GM23338 (cell line): ENCODE data around the gene OSBPL3. TPM values are rescaled to one million over a fixed set of nuclear protein-coding genes. Genes with fewer than 3 reads are reported as not detected.

Experiments used
- ATAC-seq: fragments of 200-7000 bp; cut with Tn5 transposase; 3 replicates; pipeline ENCODE4 v1.9.1; 2020
- DNase-seq: peaks from one replicate; pipeline ENCODE4 v3.0.0-alpha.2; 2015; ENCODE audit warnings: low spot score
- H2AFZ ChIP-seq: fragments of 200-600 bp; sonication (generic); 2 replicates; pipeline ENCODE4 v1.8.0; 2016; ENCODE audit warnings: antibody characterized with exemption, mild to moderate bottlenecking, moderate library complexity
- H3F3A ChIP-seq: fragments of 200-600 bp; sonication (generic); replicated peaks from 2 replicates; pipeline ENCODE4 v1.8.0; 2017; ENCODE audit warnings: antibody characterized with exemption, mixed run types, low read depth
- H3K27ac ChIP-seq: fragments of 200-600 bp; sonication (generic); 2 replicates; pipeline ENCODE4 v1.6.1; 2016; ENCODE audit warnings: low read depth
- H3K27me3 ChIP-seq: fragments of 200-600 bp; sonication (generic); 2 replicates; pipeline ENCODE4 v1.8.0; 2016; ENCODE audit warnings: mild to moderate bottlenecking, mixed run types, moderate library complexity; ENCODE audit not compliant: insufficient read depth
- H3K36me3 ChIP-seq: fragments of 200-600 bp; sonication (generic); 2 replicates; pipeline ENCODE4 v1.8.0; 2016; ENCODE audit warnings: mild to moderate bottlenecking; ENCODE audit not compliant: insufficient read depth
- H3K4me1 ChIP-seq: fragments of 200-600 bp; sonication (generic); 2 replicates; pipeline ENCODE4 v1.8.0; 2016; ENCODE audit warnings: mild to moderate bottlenecking, moderate library complexity; ENCODE audit not compliant: insufficient read depth
- H3K4me2 ChIP-seq: fragments of 200-600 bp; sonication (generic); 2 replicates; pipeline ENCODE4 v1.7.1; 2017; ENCODE audit warnings: mixed run types
- H3K4me3 ChIP-seq: fragments of 200-600 bp; sonication (generic); 2 replicates; pipeline ENCODE4 v1.6.1; 2016; ENCODE audit warnings: mixed run types
- H3K79me2 ChIP-seq: fragments of 200-600 bp; sonication (generic); replicated peaks from 2 replicates; pipeline ENCODE4 v1.8.0; 2017; ENCODE audit warnings: mild to moderate bottlenecking; ENCODE audit not compliant: insufficient read depth
- H3K9me2 ChIP-seq: fragments of 200-600 bp; sonication (generic); 2 replicates; pipeline ENCODE4 v1.8.0; 2017; ENCODE audit not compliant: insufficient read depth
- H4K20me1 ChIP-seq: fragments of 200-600 bp; sonication (generic); replicated peaks from 2 replicates; pipeline ENCODE4 v1.8.0; 2017; ENCODE audit warnings: mild to moderate bottlenecking; ENCODE audit not compliant: insufficient read depth
- H3K27ac Mint-ChIP-seq: 2 replicates; pipeline ENCODE4 v1.8.0; 2020; ENCODE audit warnings: inconsistent platforms, mild to moderate bottlenecking, moderate library complexity, mixed read lengths
- H3K27me3 Mint-ChIP-seq: 3 replicates; pipeline ENCODE4 v1.8.0; 2022; ENCODE audit warnings: low read depth, mild to moderate bottlenecking, moderate library complexity, mixed read lengths, inconsistent platforms; ENCODE audit not compliant: insufficient read depth, poor library complexity
- H3K36me3 Mint-ChIP-seq: 3 replicates; pipeline ENCODE4 v1.8.0; 2021; ENCODE audit warnings: low read depth, mild to moderate bottlenecking, inconsistent platforms, moderate library complexity, mixed read lengths
- H3K4me1 Mint-ChIP-seq: 3 replicates; pipeline ENCODE4 v1.8.0; 2020; ENCODE audit warnings: mild to moderate bottlenecking, inconsistent platforms, mixed read lengths
- H3K4me3 Mint-ChIP-seq: 3 replicates; pipeline ENCODE4 v1.8.0; 2021; ENCODE audit warnings: moderate library complexity, mild to moderate bottlenecking, inconsistent platforms, mixed read lengths
- H3K9me3 Mint-ChIP-seq: 3 replicates; pipeline ENCODE4 v1.8.0; 2020; ENCODE audit warnings: moderate library complexity, mild to moderate bottlenecking, inconsistent platforms, mixed read lengths
- CREB1 ChIP-seq: fragments of 250-450 bp; sonication (Bioruptor Pico); IDR thresholded peaks from 2 replicates; pipeline ENCODE4 v1.5.0; 2020; ENCODE audit warnings: low read depth, mild to moderate bottlenecking, moderate library complexity
- CTCF ChIP-seq, 2 experiments: fragments of 200-600 bp in 1 of 2; sonication (generic) in 1 of 2; conservative IDR thresholded peaks; 2 replicates each; pipeline versions ENCODE4 v1.5.1 to v1.6.1; 2016 to 2017; ENCODE audit warnings: antibody characterized with exemption in 2 of 2, low read depth in 2 of 2, mild to moderate bottlenecking in 2 of 2, moderate library complexity in 1 of 2
- EZH2 ChIP-seq: fragments of 200-600 bp; sonication (generic); IDR thresholded peaks from one replicate; pipeline ENCODE4 v1.8.0; 2017; ENCODE audit warnings: antibody characterized with exemption, mild to moderate bottlenecking, low read depth; ENCODE audit not compliant: unreplicated experiment
- EZH2phosphoT487 ChIP-seq: fragments of 200-600 bp; sonication (generic); IDR thresholded peaks from one replicate; pipeline ENCODE4 v1.8.1; 2018; ENCODE audit warnings: antibody characterized with exemption; ENCODE audit not compliant: unreplicated experiment
- JUNB ChIP-seq: IDR thresholded peaks from one replicate; pipeline ENCODE4 v1.6.1; 2016; ENCODE audit warnings: antibody characterized with exemption; ENCODE audit not compliant: unreplicated experiment
- NANOG ChIP-seq: IDR thresholded peaks from 2 replicates; pipeline ENCODE4 v1.6.1; 2016; ENCODE audit warnings: antibody characterized with exemption, borderline replicate concordance
- POLR2AphosphoS5 ChIP-seq: IDR thresholded peaks from 2 replicates; pipeline ENCODE4 v1.6.1; 2016; ENCODE audit warnings: antibody characterized with exemption, low read depth
- STAT1 ChIP-seq: IDR thresholded peaks from one replicate; pipeline ENCODE4 v1.6.1; 2016; ENCODE audit warnings: antibody characterized with exemption; ENCODE audit not compliant: unreplicated experiment
- ZNF114 ChIP-seq: fragments of 250-450 bp; sonication (Bioruptor Pico); IDR thresholded peaks from 2 replicates; pipeline ENCODE4 v1.5.0; 2020; ENCODE audit warnings: mild to moderate bottlenecking, moderate library complexity
- ZNF331 ChIP-seq: fragments of 250-450 bp; sonication (Bioruptor Pico); IDR thresholded peaks from 2 replicates; pipeline ENCODE4 v1.5.0; 2020; ENCODE audit warnings: low read depth, mild to moderate bottlenecking, moderate library complexity
- polyA plus RNA-seq: library from polyadenylated mRNA; unstranded; fragments of >200 nt; fragmentation: Nextera tagmentation; extraction: Ambion mirVana; gene quantifications from 2 replicates; pipeline ENCODE4 v1.2.1, GENCODE V29; 2016
- total RNA-seq: library from RNA; depleted of rRNA; stranded (reverse); fragments of >200 nt; shearing (Covaris generic); gene quantifications from 2 replicates; pipeline ENCODE4 v1.2.3, GENCODE V29; 2014
- TF ChIP-seq, protein P1 (sequence below): IDR thresholded peaks from one replicate; pipeline ENCODE4 v1.6.1; 2018; ENCODE audit warnings: antibody characterized with exemption; ENCODE audit not compliant: unreplicated experiment
- TF ChIP-seq, protein P2 (sequence below): fragments of 250-450 bp; sonication (Bioruptor Pico); IDR thresholded peaks from 2 replicates; pipeline ENCODE4 v1.5.0; 2020; ENCODE audit warnings: mild to moderate bottlenecking, moderate library complexity
- TF ChIP-seq, protein P3 (sequence below): IDR thresholded peaks from 2 replicates; pipeline ENCODE4 v1.6.1; 2016; ENCODE audit warnings: antibody characterized with exemption

The OSBPL3 gene
- total and polyA plus RNA-seq, 2 experiments from 2014 or later: 7.2 to 15.7 TPM

GRCh38 chr7:24964191-24964590 is 15.8 kb downstream of the OSBPL3 start:
- DNase-seq (no peak), ATAC-seq (no peak)
- peaks cover 22% of the 10 kb centered on the region for H3K4me1 ChIP-seq
- Mint-ChIP-seq H3K27ac (no peak overlapping the region), H3K9me3 (no peaks in the 10 kb centered on the region), H3K36me3 (no peaks in the 10 kb centered on the region), H3K27me3 (peaks cover 7% of the 10 kb centered on the region), H3K4me3 (no peak overlapping the region), H3K4me1 (peaks cover 41% of the 10 kb centered on the region)
- no peak overlapping the region for H3K4me2 ChIP-seq
- H3K79me2 ChIP-seq: peaks cover 76% of the 10 kb centered on the region
- TF ChIP-seq, protein P1, sequence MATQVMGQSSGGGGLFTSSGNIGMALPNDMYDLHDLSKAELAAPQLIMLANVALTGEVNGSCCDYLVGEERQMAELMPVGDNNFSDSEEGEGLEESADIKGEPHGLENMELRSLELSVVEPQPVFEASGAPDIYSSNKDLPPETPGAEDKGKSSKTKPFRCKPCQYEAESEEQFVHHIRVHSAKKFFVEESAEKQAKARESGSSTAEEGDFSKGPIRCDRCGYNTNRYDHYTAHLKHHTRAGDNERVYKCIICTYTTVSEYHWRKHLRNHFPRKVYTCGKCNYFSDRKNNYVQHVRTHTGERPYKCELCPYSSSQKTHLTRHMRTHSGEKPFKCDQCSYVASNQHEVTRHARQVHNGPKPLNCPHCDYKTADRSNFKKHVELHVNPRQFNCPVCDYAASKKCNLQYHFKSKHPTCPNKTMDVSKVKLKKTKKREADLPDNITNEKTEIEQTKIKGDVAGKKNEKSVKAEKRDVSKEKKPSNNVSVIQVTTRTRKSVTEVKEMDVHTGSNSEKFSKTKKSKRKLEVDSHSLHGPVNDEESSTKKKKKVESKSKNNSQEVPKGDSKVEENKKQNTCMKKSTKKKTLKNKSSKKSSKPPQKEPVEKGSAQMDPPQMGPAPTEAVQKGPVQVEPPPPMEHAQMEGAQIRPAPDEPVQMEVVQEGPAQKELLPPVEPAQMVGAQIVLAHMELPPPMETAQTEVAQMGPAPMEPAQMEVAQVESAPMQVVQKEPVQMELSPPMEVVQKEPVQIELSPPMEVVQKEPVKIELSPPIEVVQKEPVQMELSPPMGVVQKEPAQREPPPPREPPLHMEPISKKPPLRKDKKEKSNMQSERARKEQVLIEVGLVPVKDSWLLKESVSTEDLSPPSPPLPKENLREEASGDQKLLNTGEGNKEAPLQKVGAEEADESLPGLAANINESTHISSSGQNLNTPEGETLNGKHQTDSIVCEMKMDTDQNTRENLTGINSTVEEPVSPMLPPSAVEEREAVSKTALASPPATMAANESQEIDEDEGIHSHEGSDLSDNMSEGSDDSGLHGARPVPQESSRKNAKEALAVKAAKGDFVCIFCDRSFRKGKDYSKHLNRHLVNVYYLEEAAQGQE: no peak
- TF ChIP-seq CREB1 (CRISPR knock-in tag): no peak
- TF ChIP-seq STAT1: no peak
- TF ChIP-seq ZNF114 (CRISPR knock-in tag): no peak
- TF ChIP-seq POLR2AphosphoS5: no peak
- TF ChIP-seq, protein P2, sequence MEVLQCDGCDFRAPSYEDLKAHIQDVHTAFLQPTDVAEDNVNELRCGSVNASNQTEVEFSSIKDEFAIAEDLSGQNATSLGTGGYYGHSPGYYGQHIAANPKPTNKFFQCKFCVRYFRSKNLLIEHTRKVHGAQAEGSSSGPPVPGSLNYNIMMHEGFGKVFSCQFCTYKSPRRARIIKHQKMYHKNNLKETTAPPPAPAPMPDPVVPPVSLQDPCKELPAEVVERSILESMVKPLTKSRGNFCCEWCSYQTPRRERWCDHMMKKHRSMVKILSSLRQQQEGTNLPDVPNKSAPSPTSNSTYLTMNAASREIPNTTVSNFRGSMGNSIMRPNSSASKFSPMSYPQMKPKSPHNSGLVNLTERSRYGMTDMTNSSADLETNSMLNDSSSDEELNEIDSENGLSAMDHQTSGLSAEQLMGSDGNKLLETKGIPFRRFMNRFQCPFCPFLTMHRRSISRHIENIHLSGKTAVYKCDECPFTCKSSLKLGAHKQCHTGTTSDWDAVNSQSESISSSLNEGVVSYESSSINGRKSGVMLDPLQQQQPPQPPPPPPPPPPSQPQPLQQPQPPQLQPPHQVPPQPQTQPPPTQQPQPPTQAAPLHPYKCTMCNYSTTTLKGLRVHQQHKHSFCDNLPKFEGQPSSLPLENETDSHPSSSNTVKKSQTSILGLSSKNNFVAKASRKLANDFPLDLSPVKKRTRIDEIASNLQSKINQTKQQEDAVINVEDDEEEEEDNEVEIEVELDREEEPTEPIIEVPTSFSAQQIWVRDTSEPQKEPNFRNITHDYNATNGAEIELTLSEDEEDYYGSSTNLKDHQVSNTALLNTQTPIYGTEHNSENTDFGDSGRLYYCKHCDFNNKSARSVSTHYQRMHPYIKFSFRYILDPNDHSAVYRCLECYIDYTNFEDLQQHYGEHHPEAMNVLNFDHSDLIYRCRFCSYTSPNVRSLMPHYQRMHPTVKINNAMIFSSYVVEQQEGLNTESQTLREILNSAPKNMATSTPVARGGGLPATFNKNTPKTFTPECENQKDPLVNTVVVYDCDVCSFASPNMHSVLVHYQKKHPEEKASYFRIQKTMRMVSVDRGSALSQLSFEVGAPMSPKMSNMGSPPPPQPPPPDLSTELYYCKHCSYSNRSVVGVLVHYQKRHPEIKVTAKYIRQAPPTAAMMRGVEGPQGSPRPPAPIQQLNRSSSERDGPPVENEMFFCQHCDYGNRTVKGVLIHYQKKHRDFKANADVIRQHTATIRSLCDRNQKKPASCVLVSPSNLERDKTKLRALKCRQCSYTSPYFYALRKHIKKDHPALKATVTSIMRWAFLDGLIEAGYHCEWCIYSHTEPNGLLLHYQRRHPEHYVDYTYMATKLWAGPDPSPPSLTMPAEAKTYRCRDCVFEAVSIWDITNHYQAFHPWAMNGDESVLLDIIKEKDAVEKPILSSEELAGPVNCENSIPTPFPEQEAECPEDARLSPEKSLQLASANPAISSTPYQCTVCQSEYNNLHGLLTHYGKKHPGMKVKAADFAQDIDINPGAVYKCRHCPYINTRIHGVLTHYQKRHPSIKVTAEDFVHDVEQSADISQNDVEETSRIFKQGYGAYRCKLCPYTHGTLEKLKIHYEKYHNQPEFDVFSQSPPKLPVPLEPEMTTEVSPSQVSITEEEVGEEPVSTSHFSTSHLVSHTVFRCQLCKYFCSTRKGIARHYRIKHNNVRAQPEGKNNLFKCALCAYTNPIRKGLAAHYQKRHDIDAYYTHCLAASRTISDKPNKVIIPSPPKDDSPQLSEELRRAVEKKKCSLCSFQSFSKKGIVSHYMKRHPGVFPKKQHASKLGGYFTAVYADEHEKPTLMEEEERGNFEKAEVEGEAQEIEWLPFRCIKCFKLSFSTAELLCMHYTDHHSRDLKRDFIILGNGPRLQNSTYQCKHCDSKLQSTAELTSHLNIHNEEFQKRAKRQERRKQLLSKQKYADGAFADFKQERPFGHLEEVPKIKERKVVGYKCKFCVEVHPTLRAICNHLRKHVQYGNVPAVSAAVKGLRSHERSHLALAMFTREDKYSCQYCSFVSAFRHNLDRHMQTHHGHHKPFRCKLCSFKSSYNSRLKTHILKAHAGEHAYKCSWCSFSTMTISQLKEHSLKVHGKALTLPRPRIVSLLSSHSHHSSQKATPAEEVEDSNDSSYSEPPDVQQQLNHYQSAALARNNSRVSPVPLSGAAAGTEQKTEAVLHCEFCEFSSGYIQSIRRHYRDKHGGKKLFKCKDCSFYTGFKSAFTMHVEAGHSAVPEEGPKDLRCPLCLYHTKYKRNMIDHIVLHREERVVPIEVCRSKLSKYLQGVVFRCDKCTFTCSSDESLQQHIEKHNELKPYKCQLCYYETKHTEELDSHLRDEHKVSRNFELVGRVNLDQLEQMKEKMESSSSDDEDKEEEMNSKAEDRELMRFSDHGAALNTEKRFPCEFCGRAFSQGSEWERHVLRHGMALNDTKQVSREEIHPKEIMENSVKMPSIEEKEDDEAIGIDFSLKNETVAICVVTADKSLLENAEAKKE: no peak
- TF ChIP-seq ZNF331 (CRISPR knock-in tag): no peak
- no peak for TF ChIP-seq EZH2
- TF ChIP-seq CTCF (conservative IDR thresholded peaks at IDR 0.05; ENCODE audit: low read depth in 2 of 2): no peak
- TF ChIP-seq EZH2phosphoT487: no peak
- no peak for TF ChIP-seq NANOG
- no peak for TF ChIP-seq JUNB
- TF ChIP-seq, protein P3, sequence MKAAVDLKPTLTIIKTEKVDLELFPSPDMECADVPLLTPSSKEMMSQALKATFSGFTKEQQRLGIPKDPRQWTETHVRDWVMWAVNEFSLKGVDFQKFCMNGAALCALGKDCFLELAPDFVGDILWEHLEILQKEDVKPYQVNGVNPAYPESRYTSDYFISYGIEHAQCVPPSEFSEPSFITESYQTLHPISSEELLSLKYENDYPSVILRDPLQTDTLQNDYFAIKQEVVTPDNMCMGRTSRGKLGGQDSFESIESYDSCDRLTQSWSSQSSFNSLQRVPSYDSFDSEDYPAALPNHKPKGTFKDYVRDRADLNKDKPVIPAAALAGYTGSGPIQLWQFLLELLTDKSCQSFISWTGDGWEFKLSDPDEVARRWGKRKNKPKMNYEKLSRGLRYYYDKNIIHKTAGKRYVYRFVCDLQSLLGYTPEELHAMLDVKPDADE: no peak
- H3K27me3 ChIP-seq: no peaks in the 10 kb centered on the region
- no peaks in the 10 kb centered on the region for H3K36me3 ChIP-seq
- H3K27ac ChIP-seq: no peak overlapping the region
- H3K4me3 ChIP-seq: no peak overlapping the region
- H3K9me2 ChIP-seq: no peaks in the 10 kb centered on the region
- no peaks in the 10 kb centered on the region for H3F3A ChIP-seq
- no peak overlapping the region for H2AFZ ChIP-seq
- H4K20me1 ChIP-seq: no peaks in the 10 kb centered on the region; the same call in 1 of the 2 replicates
